CD4-positive, alpha-beta T cell (primary cell): ENCODE measurements around the gene GDF15. TPM values are rescaled to one million over a fixed set of nuclear protein-coding genes. Genes with fewer than 3 reads are reported as not detected.

ENCODE experiments used
- ATAC-seq: fragments of 200-7000 bp; cut with Tn5 transposase; one replicate; pipeline ENCODE4 v1.10.0; 2022; ENCODE audit warnings: mild to moderate bottlenecking; ENCODE audit not compliant: poor library complexity
- CTCF ChIA-PET: fragments of 350-600 bp; sonication (Branson Sonifier 250); formaldehyde crosslinking; loops from one replicate; lab custom pipeline; 2021; ENCODE audit warnings: antibody characterized with exemption, inconsistent platforms; lab: Charles Lee
- POLR2A ChIA-PET: fragments of 350-600 bp; sonication (Branson Sonifier 250); formaldehyde crosslinking; loops from one replicate; lab custom pipeline; 2021; ENCODE audit warnings: antibody characterized with exemption, inconsistent platforms; lab: Charles Lee
- DNase-seq, 14 experiments: peaks; one replicate each; pipeline ENCODE4 v3.0.0-alpha.2; 2013 to 2020; ENCODE audit warnings: mixed read lengths in 2 of 14
- H3K27ac ChIP-seq, 2 donors: one replicate each; pipeline versions ENCODE4 v1.5.1 to v1.7.0; 2013; ENCODE audit warnings: low read length in 2 of 2, low read depth in 1 of 2, mild to moderate bottlenecking in 1 of 2
- H3K27me3 ChIP-seq, 2 experiments: 1 replicate in 1 of 2; 2 replicates in 1 of 2; pipeline versions ENCODE4 v1.6.1 to v1.7.0; 2013; ENCODE audit warnings: low read length in 2 of 2, control low read depth in 1 of 2, mild to moderate bottlenecking in 1 of 2, moderate library complexity in 1 of 2; ENCODE audit not compliant: insufficient read depth in 2 of 2, control insufficient read depth in 1 of 2
- H3K36me3 ChIP-seq: one replicate; pipeline ENCODE4 v1.6.1; 2013; ENCODE audit warnings: low read length, control low read depth; ENCODE audit not compliant: insufficient read depth
- H3K4me1 ChIP-seq: one replicate; pipeline ENCODE4 v1.6.1; 2013; ENCODE audit warnings: low read length, control low read depth; ENCODE audit not compliant: insufficient read depth
- H3K4me3 ChIP-seq: one replicate; pipeline ENCODE4 v1.5.1; 2013; ENCODE audit warnings: mild to moderate bottlenecking, low read length, moderate library complexity
- H3K9me3 ChIP-seq, 2 experiments: 1 replicate in 1 of 2; 2 replicates in 1 of 2; pipeline versions ENCODE4 v1.6.1 to v1.7.0; 2013; ENCODE audit warnings: low read length in 2 of 2, mild to moderate bottlenecking in 2 of 2, control low read depth in 1 of 2, moderate library complexity in 1 of 2; ENCODE audit not compliant: control insufficient read depth in 1 of 2, insufficient read depth in 1 of 2
- H3K27ac Mint-ChIP-seq: one replicate; pipeline ENCODE4 v1.8.0; 2020; ENCODE audit warnings: mixed read lengths
- H3K27me3 Mint-ChIP-seq: one replicate; pipeline ENCODE4 v1.8.0; 2021; ENCODE audit warnings: mixed read lengths
- H3K36me3 Mint-ChIP-seq: one replicate; pipeline ENCODE4 v1.8.0; 2021; ENCODE audit warnings: low read depth, mixed read lengths
- H3K4me1 Mint-ChIP-seq: one replicate; pipeline ENCODE4 v1.8.0; 2021; ENCODE audit warnings: low read depth, mixed read lengths
- H3K4me3 Mint-ChIP-seq: one replicate; pipeline ENCODE4 v1.8.0; 2020; ENCODE audit warnings: mild to moderate bottlenecking, mixed read lengths
- H3K9me3 Mint-ChIP-seq: one replicate; pipeline ENCODE4 v1.8.0; 2020; ENCODE audit warnings: mixed read lengths
- intact Hi-C, 2 experiments: fragments of 100-400 bp; cut with DNase I in 1 of 2; cut with micrococcal nuclease in 1 of 2; formaldehyde crosslinking; loops; one replicate each; pipeline versions ENCODE4 v1.15.1 to v1.9.0; 2023 to 2025; cut with DNase I, micrococcal nuclease
- total RNA-seq, 174 experiments: library from RNA in 2 of 174; stranded (reverse) in 2 of 174; gene quantifications; one replicate each; pipeline ENCODE4 v1.2.3 and lab custom pipeline; 2021 to 2026
- TF ChIP-seq, protein P1 (sequence below): fragments of 200-600 bp; IDR thresholded peaks from one replicate; pipeline ENCODE4 v1.8.0; 2022; ENCODE audit warnings: antibody characterized with exemption, mild to moderate bottlenecking

The GDF15 gene
- total RNA-seq, 2 experiments from 2014 or later: not detected

DNA sequence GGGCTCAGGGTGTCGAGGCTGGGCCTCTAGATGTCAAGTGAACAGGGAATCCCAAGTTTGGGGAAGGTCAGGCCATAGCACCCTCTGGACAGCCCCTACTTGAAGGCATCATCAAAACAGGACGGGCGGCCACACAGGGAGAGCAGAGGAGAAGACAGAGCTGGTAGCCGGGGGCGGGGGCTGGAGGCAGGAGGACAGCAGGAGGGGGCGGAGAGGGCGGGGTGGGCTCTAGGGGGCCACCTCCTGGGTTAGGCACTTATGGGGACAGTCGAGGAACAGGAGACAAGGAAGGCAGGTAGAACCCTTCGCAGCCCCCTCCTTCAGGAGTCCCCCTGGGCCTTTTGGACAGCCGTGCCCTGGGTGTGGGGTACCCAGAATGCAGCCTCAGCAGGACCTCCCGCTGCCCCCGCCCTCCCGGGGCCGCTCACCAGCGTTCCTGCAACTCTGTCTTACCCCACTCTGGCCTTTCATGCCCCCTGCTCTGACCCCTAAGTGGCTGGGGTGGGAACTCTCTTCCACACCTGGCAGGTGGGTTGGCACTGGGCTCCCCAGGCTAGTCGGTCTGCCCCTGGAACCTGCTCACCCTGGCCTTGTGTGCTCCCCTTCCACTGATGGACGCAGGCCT lies 39.0 kb downstream of the GDF15 start:
- ATAC-seq: no peak
- no peaks in the 10 kb centered on the region for H3K27me3 Mint-ChIP-seq
- peak in 1 of 14 experiments; percentile 36 for DNase-seq
- H3K27ac Mint-ChIP-seq: peak overlapping the region; percentile 66
- CTCF ChIA-PET: interaction anchor here (1.1 to 1.2 kb wide), 2 partner anchors 26 to 37 kb away, joined by 3 read pairs; no protein-coding TSS in a partner anchor
- no peaks in the 10 kb centered on the region for H3K9me3 Mint-ChIP-seq
- peaks cover 22% of the 10 kb centered on the region for H3K36me3 ChIP-seq
- peaks cover 97% of the 10 kb centered on the region for H3K4me1 ChIP-seq
- H3K4me3 ChIP-seq: no peak overlapping the region
- H3K9me3 ChIP-seq: no peaks in the 10 kb centered on the region
- peaks cover 61% of the 10 kb centered on the region for H3K4me1 Mint-ChIP-seq
- TF ChIP-seq, protein P1, sequence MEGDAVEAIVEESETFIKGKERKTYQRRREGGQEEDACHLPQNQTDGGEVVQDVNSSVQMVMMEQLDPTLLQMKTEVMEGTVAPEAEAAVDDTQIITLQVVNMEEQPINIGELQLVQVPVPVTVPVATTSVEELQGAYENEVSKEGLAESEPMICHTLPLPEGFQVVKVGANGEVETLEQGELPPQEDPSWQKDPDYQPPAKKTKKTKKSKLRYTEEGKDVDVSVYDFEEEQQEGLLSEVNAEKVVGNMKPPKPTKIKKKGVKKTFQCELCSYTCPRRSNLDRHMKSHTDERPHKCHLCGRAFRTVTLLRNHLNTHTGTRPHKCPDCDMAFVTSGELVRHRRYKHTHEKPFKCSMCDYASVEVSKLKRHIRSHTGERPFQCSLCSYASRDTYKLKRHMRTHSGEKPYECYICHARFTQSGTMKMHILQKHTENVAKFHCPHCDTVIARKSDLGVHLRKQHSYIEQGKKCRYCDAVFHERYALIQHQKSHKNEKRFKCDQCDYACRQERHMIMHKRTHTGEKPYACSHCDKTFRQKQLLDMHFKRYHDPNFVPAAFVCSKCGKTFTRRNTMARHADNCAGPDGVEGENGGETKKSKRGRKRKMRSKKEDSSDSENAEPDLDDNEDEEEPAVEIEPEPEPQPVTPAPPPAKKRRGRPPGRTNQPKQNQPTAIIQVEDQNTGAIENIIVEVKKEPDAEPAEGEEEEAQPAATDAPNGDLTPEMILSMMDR: no peak
- intact Hi-C loops: no loop called here
- POLR2A ChIA-PET: interaction anchor here (1.6 kb wide), 1 partner anchor 12 kb away, joined by 4 read pairs; no protein-coding TSS in a partner anchor
- no peaks in the 10 kb centered on the region for H3K27me3 ChIP-seq
- no peaks in the 10 kb centered on the region for H3K36me3 Mint-ChIP-seq
- H3K27ac ChIP-seq: no peak overlapping the region
- no peak overlapping the region for H3K4me3 Mint-ChIP-seq

DNA sequence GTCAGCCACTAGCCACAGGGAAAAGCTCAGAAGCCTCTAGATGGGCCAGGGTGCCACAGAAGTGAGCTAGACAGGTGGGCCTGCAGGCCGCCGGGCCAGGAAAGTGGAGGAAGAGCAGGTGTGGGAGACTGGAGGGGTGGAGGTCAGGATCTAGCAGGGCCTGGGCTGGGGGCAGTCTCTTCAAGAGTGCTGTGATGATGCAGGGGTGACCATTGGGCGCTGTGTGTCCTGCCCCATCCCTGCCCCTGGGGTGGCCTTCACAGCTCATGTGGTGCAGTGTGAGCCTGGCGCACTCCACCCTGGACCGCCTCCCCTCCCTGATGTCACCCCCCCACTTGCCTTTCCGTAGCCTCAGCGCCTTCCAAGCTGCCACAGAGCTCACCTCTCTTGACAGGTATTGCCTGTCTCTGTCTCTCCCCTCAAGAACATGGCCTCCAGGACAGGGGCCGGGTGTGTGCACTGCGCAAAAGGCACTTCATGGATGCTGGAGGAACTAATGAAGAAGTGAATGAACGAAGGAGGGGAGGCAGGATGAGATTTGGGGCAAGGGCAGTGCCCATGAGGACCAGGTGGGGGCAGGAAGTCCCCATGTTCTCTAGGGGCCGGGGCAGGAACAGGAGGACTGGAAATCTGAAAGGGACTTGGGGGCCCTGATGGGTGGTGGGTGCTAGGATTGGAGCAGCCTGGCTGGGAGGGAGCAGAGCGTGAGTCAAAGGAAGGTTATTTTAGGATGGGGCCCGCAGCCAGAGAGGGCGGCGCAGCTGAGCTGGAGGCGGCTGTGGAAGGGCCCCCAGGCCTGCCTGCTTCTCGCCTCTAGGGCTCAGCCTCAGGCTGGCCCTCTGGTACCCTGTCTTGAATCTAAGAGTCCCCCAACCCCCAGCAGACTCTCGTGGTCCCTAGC lies 39.8 kb downstream of the GDF15 start:
- H3K36me3 Mint-ChIP-seq: no peaks in the 10 kb centered on the region
- peaks cover 22% of the 10 kb centered on the region for H3K36me3 ChIP-seq
- H3K4me1 ChIP-seq: peaks cover 97% of the 10 kb centered on the region
- peak overlapping the region; percentile 66 for H3K27ac Mint-ChIP-seq
- ATAC-seq: no peak
- H3K4me3 ChIP-seq: no peak overlapping the region
- peak overlapping the region; percentile 60 for H3K4me3 Mint-ChIP-seq
- CTCF ChIA-PET: interaction anchor here (1.1 to 1.2 kb wide), 2 partner anchors 25 to 38 kb away, joined by 3 read pairs; no protein-coding TSS in a partner anchor
- no peaks in the 10 kb centered on the region for H3K27me3 ChIP-seq
- DNase-seq: peak in 2 of 14 experiments; percentile 42 to 58
- intact Hi-C loops: no loop called here
- H3K27ac ChIP-seq: no peak overlapping the region
- POLR2A ChIA-PET: interaction anchor here (1.6 kb wide), 1 partner anchor 11 kb away, joined by 4 read pairs; no protein-coding TSS in a partner anchor
- no peaks in the 10 kb centered on the region for H3K27me3 Mint-ChIP-seq
- no peaks in the 10 kb centered on the region for H3K9me3 ChIP-seq
- H3K9me3 Mint-ChIP-seq: no peaks in the 10 kb centered on the region
- TF ChIP-seq, protein P1: no peak
- H3K4me1 Mint-ChIP-seq: peaks cover 60% of the 10 kb centered on the region

DNA sequence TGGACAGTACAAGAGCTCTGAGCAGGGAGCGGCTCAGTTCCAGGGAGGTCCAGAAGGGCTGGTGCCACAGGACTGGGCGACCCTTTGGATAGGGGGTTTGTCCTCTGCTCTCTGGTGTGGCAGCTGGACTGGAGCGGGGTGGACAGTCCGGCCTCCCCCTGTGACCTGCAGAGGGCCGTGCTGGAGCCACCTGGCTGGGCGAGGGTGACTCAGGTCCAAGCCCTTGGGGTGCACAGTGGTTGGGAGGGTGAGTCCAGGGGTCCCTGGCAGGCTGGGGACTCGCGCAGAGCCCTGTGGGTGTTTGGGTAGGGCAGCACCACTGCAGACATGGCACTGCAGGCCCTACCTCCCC lies 40.4 kb downstream of the GDF15 start:
- ATAC-seq (no peak), DNase-seq (no peak)
- ChIA-PET CTCF (interaction anchor here (1.2 kb wide), 1 partner anchor 38 kb away, joined by 3 read pairs; no protein-coding TSS in a partner anchor), POLR2A (no interaction called here)
- Histone ChIP-seq H3K4me3 (no peak overlapping the region), H3K9me3 (no peaks in the 10 kb centered on the region), H3K27me3 (no peaks in the 10 kb centered on the region), H3K27ac (no peak overlapping the region), H3K36me3 (peaks cover 24% of the 10 kb centered on the region), H3K4me1 (peaks cover 93% of the 10 kb centered on the region)
- Mint-ChIP-seq H3K9me3 (no peaks in the 10 kb centered on the region), H3K4me3 (no peak overlapping the region), H3K36me3 (no peaks in the 10 kb centered on the region), H3K27ac (no peak overlapping the region), H3K27me3 (no peaks in the 10 kb centered on the region), H3K4me1 (peaks cover 54% of the 10 kb centered on the region)
- TF ChIP-seq, protein P1: no peak
- intact Hi-C loops: no loop called here
